Measurements from ENCODE around the gene ECM2.
"Not testable (repeated sequence)": the region's sequence is repeated elsewhere in the genome, so short reads cannot be mapped to it uniquely, and the experiment has no call there.

The ECM2 gene

GRCh38 chr9:92535940-92536850 lies at the start of gene ECM2:
Gene ECM2, minus strand, starts transcription at chr9:92535990. Its CDS starts 13,124 bp downstream, at chr9:92522866.
- TF ChIP-seq CTCF (conservative IDR thresholded peaks at IDR 0.05) (no peak), ZFX (IDR thresholded peaks at IDR 0.05) (no peak)
- H3K27ac ChIP-seq, result no peak within 1 kb of the TSS

- no peak for TF ChIP-seq ZFX (IDR thresholded peaks at IDR 0.05)
- TF ChIP-seq CTCF (conservative IDR thresholded peaks at IDR 0.05), result no peak
- H3K27ac ChIP-seq, result no peak overlapping the region
Measured at GRCh38 chr9:92576175-92576574, 40.4 kb upstream of the ECM2 start.

GRCh38 chr9:92573612-92574011 lies 37.8 kb upstream of the ECM2 start:
- not testable (repeated sequence) for H3K27ac ChIP-seq

GRCh38 chr9:92571871-92572270 lies 36.1 kb upstream of the ECM2 start:
- not testable (repeated sequence) for H3K27ac ChIP-seq

GRCh38 chr9:92564982-92565381 lies 29.2 kb upstream of the ECM2 start:
- TF ChIP-seq CTCF (conservative IDR thresholded peaks at IDR 0.05) (no peak), ZFX (IDR thresholded peaks at IDR 0.05) (no peak)
- H3K27ac ChIP-seq, result no peak overlapping the region

GRCh38 chr9:92564504-92564903 lies 28.7 kb upstream of the ECM2 start:
- H3K27ac ChIP-seq, result no peak overlapping the region

GRCh38 chr9:92563116-92564100 lies 27.6 kb upstream of the ECM2 start:
- no peak overlapping the region for H3K27ac ChIP-seq
- TF ChIP-seq CTCF (conservative IDR thresholded peaks at IDR 0.05) (no peak), ZFX (IDR thresholded peaks at IDR 0.05) (no peak)

More at GRCh38 chr9:92564504-92564903, 28.7 kb upstream of the ECM2 start:
- TF ChIP-seq ZFX (IDR thresholded peaks at IDR 0.05) (no peak), CTCF (conservative IDR thresholded peaks at IDR 0.05) (no peak)

GRCh38 chr9:92562461-92562967 lies 26.7 kb upstream of the ECM2 start:
- H3K27ac ChIP-seq, result no peak overlapping the region
- TF ChIP-seq CTCF (conservative IDR thresholded peaks at IDR 0.05) (no peak), ZFX (IDR thresholded peaks at IDR 0.05) (no peak)
